Activated naive CD4-positive, alpha-beta T cell treated with anti-CD3 and anti-CD28 coated beads, Interleukin-2, amount 50 U/mL, for 24 hours (primary cell): Measurements from ENCODE around the gene C5orf22.
"Not testable (repeated sequence)": the region's sequence is repeated elsewhere in the genome, so short reads cannot be mapped to it uniquely, and the experiment has no call there.

ENCODE experiments used
- H3K27ac Mint-ChIP-seq: one replicate; pipeline ENCODE4 v1.8.0; 2021; ENCODE audit warnings: mild to moderate bottlenecking, mixed read lengths
- H3K27me3 Mint-ChIP-seq: one replicate; pipeline ENCODE4 v1.8.0; 2021; ENCODE audit warnings: mixed read lengths
- H3K36me3 Mint-ChIP-seq: one replicate; pipeline ENCODE4 v1.8.0; 2021; ENCODE audit warnings: mixed read lengths
- H3K4me1 Mint-ChIP-seq: one replicate; pipeline ENCODE4 v1.8.0; 2021; ENCODE audit warnings: mixed read lengths
- H3K4me3 Mint-ChIP-seq: one replicate; pipeline ENCODE4 v1.8.0; 2021; ENCODE audit warnings: mild to moderate bottlenecking, mixed read lengths
- H3K9me3 Mint-ChIP-seq: one replicate; pipeline ENCODE4 v1.8.0; 2021; ENCODE audit warnings: mixed read lengths

Gene C5orf22

DNA sequence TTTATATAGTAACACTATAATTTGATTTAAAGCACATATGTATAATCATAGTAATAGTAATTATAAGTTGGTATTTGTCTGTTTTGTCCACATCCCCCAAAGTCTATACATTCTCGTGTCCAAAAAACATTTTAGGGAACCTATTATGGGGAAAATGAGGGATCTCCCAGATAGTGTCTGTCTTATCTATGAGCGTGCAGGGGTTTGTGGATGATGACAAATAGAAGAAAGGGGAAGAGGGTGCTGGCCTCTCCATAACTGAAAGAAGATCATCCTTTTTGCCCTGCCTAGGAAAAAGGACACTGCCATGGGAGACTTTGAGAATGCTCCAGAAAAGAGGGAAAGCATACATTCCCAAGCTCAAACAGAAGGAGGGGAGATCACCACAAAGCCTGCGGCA is 45.3 kb downstream of the C5orf22 start:
- Mint-ChIP-seq H3K4me3 (no peak overlapping the region), H3K27me3 (peaks cover 8% of the 10 kb centered on the region), H3K36me3 (no peaks in the 10 kb centered on the region), H3K4me1 (no peaks in the 10 kb centered on the region), H3K9me3 (no peaks in the 10 kb centered on the region), H3K27ac (no peak overlapping the region)

DNA sequence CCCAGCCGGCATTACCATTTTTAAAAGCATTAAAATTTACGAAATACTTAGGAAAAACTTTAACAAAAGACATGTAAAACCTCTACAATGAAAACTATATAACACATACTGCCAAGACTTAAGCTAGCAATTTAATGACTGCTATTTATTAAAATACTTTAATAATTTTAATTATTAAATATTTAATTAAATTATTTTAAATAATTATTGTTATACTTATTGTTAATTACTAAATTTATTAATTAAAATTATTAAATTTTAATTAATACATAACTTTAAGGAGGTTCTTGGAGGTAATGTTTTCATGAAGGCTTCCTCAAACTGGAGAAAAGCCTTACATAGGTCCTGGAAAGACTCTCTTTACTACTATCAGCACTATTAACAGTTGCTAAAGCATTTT is 47.5 kb downstream of the C5orf22 start:
- Mint-ChIP-seq H3K27ac (no peak overlapping the region), H3K9me3 (no peaks in the 10 kb centered on the region), H3K4me3 (no peak overlapping the region), H3K27me3 (peaks cover 13% of the 10 kb centered on the region), H3K4me1 (no peaks in the 10 kb centered on the region), H3K36me3 (no peaks in the 10 kb centered on the region)

DNA sequence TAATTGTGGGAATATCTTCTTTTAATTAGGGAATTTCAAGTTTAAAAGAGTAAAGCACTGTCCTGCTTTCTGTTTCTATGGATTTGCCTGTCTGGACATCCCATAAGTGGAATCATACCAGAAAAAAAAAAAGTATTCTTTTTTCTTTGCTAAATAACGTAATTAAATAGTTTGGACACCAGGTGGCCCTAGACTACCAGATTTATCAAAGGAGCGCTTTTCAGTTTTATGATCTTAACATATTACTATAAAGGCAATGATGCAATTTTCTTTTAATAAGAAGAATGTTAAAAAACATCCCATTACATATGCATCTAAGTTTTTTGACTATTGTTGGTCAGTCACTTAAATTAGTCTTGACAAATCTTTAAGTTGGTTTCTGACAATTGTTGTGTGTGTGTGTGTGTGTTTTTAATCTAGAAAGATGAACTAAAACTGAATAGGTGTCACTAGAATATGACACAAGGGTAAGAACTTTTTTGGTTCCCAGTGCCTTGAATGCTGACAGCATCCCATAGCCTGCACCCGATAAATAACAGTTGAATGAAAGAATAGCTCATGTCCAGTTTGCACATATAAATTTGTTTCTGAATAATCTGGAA is 49.5 kb downstream of the C5orf22 start:
- no peak overlapping the region for H3K27ac Mint-ChIP-seq
- no peaks in the 10 kb centered on the region for H3K4me1 Mint-ChIP-seq
- H3K9me3 Mint-ChIP-seq = no peaks in the 10 kb centered on the region
- no peaks in the 10 kb centered on the region for H3K36me3 Mint-ChIP-seq
- peaks cover 16% of the 10 kb centered on the region for H3K27me3 Mint-ChIP-seq
- no peak overlapping the region for H3K4me3 Mint-ChIP-seq

DNA sequence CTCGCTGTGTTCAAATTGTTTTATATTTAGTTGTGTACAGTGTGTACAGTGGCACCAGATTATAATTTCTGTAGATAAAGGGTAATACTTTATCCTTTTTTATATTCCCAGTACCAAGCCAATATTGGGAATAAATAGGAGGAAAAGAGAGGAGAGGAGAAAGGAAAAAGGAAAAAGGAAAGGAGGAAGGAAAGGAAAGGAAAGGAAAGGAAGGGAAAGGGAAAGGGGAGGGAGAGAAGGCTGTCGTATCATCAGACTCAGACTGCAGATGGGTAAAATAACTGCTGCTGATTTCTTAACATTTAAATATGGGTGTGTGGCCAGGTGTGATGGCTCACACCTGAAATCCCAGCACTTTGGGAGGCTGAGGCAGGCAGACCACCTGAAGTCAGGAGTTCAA is 51.0 kb downstream of the C5orf22 start:
- no peaks in the 10 kb centered on the region for H3K4me1 Mint-ChIP-seq
- H3K36me3 Mint-ChIP-seq = no peaks in the 10 kb centered on the region
- peaks cover 14% of the 10 kb centered on the region for H3K27me3 Mint-ChIP-seq
- H3K9me3 Mint-ChIP-seq = no peaks in the 10 kb centered on the region
- H3K4me3 Mint-ChIP-seq = no peak overlapping the region
- no peak overlapping the region for H3K27ac Mint-ChIP-seq

DNA sequence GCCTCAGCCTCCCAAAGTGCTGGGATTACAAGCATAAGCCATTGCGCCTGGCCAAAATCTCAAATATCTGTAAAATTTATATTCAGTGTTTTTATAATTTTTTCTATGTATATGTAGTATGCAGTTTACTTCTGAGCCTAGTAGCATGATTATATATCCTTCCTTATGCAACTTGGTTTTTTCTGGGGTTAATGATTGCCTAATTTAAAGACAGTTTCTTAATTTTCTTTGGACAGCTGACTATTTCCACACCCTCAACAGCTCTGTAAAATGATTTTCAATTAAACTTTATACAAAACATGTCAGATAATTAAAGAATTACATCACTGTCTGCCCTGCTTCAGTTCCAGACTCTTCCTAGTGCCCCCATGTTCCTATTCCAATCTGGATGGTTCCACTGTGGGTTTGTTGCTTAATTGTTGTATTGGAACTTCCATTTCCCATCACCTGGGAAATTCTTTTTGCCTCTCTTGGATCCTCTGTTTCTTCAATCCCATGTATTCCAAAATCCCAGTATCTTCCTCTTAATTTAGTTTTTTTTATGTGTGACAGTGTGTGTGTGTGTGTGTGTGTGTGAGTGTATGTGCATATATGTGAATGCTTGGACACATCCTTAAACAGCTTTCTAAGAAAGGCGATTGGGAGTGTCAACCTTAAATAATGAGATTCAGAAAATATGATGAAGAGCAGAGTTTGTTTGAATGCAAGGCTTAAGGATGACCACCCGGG is 53.2 kb downstream of the C5orf22 start:
- no peaks in the 10 kb centered on the region for H3K36me3 Mint-ChIP-seq
- H3K4me1 Mint-ChIP-seq = no peaks in the 10 kb centered on the region
- peaks cover 12% of the 10 kb centered on the region for H3K27me3 Mint-ChIP-seq
- no peaks in the 10 kb centered on the region for H3K9me3 Mint-ChIP-seq
- H3K4me3 Mint-ChIP-seq = no peak overlapping the region
- H3K27ac Mint-ChIP-seq = no peak overlapping the region

DNA sequence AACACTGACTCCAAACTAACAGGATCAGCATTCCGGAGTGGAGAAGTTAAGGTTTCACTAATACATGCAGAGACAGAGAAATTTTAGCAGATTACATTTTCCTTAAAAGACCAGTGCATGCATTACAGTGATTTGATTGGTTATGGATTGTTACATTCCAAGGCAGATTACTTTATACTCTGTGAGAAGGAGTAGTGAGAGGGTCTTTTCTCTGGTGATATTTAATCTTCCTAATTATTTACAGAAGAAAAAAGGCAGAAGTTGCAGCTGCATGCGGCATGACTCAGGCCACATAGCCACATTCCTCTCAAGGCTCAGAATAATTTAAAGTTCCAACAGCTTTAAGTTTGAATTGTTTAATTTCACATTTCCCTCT is 53.8 kb downstream of the C5orf22 start:
- Mint-ChIP-seq H3K27me3 (peaks cover 12% of the 10 kb centered on the region), H3K4me3 (no peak overlapping the region), H3K36me3 (no peaks in the 10 kb centered on the region), H3K4me1 (no peaks in the 10 kb centered on the region), H3K27ac (no peak overlapping the region), H3K9me3 (no peaks in the 10 kb centered on the region)

DNA sequence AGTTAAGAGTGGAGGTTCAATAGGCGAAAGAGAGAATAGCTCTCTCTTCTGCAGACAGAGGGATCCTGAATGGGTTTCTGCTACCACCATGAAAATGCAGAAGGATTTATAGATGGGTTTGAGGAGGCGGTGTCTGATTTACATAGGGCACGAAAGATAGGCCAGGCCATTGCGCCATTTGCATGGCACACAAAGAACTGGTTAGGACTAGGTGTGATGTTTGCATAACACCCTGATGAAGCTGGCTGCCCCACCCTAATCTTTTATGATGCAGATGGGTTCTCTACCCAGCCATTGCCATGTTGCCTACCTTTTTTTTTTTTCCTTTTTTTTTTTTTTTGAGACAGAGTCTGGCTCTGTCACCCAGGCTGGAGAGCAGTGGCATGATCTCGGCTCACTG is 55.4 kb downstream of the C5orf22 start:
- Mint-ChIP-seq H3K9me3 (no peaks in the 10 kb centered on the region), H3K27ac (no peak overlapping the region), H3K4me1 (no peaks in the 10 kb centered on the region), H3K4me3 (no peak overlapping the region), H3K36me3 (no peaks in the 10 kb centered on the region), H3K27me3 (peaks cover 7% of the 10 kb centered on the region)

DNA sequence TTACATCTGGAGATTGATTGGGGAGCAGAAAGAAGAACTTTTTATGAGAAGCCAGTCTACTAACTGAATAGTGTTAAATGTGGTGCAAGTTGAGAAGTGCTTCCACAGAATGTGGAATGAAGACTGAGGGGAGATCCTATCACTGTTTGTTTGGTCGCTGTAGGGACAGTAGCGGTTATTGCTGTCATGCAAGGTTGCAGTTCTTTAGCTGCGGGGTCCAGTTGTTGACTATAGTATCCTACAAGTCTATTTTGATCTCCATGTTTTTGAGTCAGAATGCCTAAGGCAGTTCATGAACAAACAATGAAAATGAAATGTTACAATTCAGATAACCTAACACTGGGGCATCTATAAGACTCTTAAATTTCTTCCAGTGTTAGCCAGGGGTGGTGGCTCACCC is 61.6 kb downstream of the C5orf22 start:
- no peak overlapping the region for H3K27ac Mint-ChIP-seq

DNA sequence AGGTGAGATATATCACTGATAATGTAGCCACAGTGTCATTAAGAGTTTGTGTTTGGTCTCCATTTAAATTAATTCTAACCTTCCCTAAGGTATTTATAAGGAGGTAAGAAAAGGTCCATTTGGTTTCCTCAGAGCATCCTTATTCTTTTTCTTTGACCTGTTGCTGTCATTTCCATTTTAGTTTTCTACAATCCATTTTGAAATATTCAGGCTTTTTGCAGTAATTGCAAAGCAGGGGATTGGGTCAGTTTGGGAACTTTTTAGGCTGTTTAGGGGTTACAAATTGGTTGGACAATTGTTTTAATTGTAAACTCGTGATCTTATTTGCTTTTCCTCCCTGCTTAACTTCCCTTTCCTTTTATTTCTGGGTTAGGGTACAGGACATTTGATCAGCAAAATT is 64.3 kb downstream of the C5orf22 start:
- Mint-ChIP-seq H3K9me3 (no peaks in the 10 kb centered on the region), H3K4me1 (no peaks in the 10 kb centered on the region), H3K4me3 (no peak overlapping the region), H3K27me3 (peaks cover 8% of the 10 kb centered on the region), H3K36me3 (no peaks in the 10 kb centered on the region), H3K27ac (no peak overlapping the region)

More for the DNA sequence above, 61.6 kb downstream of the C5orf22 start:
- H3K9me3 Mint-ChIP-seq = no peaks in the 10 kb centered on the region
- no peak overlapping the region for H3K4me3 Mint-ChIP-seq
- peaks cover 7% of the 10 kb centered on the region for H3K27me3 Mint-ChIP-seq
- no peaks in the 10 kb centered on the region for H3K36me3 Mint-ChIP-seq
- no peaks in the 10 kb centered on the region for H3K4me1 Mint-ChIP-seq

DNA sequence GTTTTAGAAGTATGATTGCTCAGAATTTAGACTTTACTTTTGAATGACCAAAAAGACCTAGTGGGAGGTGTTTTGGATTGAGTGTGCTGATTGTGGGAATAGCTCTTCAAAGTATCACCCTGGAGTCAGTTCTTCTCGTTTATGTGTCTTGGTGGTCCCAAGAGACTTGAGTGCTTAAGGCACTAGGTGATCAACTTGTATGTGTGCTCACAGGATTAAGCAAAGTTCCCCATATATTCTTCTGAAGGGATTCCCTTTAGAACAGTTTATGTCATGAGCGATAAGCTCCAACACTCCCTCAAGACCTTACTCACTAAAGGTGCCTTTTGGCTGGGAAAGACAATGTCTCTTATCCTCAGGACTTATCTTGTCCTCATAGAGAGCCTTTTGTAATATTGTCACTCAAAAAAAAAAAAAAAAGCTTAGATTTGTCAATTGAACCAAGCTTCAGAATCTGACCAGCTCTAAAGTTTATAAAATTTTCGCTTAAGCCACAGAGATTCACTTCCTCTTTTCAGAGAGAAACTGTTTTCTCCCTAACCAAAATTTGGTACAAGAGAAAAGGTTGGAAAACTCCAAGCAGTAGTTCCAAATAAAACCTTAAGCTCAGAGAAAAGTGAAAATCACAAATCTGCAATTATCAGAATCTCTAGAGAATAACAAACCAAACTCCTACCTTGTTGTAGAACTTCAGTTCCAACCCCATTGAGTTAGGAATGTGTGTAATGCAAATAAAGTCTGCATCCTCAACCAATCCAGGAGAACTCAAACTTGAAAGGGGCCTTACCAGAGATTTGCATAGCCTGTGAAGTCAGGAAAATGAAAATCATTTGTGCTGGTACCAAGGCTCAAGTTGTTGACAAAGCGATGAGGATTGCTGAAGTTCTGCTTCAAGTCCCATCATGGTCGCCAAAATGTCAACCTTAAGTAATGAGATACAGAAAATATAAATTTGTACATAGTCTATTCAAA is 66.8 kb downstream of the C5orf22 start:
- Mint-ChIP-seq H3K36me3 (no peaks in the 10 kb centered on the region), H3K27ac (no peak overlapping the region), H3K9me3 (no peaks in the 10 kb centered on the region), H3K4me3 (no peak overlapping the region), H3K27me3 (peaks cover 7% of the 10 kb centered on the region), H3K4me1 (no peaks in the 10 kb centered on the region)

DNA sequence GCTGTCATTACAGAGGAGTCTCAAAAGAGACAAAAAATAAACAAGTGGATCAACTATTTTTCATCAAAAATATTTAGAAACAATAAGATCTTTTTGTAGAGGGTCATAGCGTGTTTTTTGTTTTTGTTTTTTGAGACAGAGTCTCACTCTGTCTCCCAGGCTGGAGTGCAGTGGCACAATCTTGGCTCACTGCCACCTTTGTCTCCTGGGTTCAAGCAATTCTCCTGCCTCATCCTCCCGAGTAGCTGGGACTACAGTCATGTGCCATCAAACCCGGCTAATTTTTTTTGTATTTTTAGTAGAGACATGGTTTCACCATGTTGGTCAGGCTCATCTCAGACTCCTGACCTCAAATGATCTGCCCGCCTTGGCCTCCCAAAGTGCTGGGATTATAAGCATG is 70.2 kb downstream of the C5orf22 start:
- not testable (repeated sequence) for H3K4me3 Mint-ChIP-seq, H3K27me3 Mint-ChIP-seq, H3K4me1 Mint-ChIP-seq, H3K27ac Mint-ChIP-seq, H3K9me3 Mint-ChIP-seq, H3K36me3 Mint-ChIP-seq

DNA sequence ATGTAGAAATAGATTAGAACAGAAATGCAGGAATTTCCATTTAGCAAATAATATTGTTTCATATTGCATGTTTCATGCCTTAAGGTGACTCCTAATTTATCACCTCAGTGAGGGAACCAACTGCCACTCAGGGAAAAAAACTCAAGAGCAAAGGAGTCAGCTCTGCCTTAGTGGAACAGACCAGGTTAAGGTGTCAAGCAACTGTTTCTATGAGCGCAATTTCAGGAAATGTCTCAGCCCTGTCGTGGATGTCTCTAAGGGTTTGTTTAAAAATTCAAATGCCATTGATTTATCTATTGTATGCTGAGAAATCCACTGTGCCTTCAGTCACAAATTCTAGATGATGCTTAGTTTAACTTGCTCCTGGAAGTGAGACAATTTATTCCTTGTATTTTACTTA is 72.1 kb downstream of the C5orf22 start:
- H3K9me3 Mint-ChIP-seq = no peaks in the 10 kb centered on the region
- peaks cover 4% of the 10 kb centered on the region for H3K27me3 Mint-ChIP-seq
- no peaks in the 10 kb centered on the region for H3K4me1 Mint-ChIP-seq
- no peaks in the 10 kb centered on the region for H3K36me3 Mint-ChIP-seq
- no peak overlapping the region for H3K27ac Mint-ChIP-seq
- no peak overlapping the region for H3K4me3 Mint-ChIP-seq

DNA sequence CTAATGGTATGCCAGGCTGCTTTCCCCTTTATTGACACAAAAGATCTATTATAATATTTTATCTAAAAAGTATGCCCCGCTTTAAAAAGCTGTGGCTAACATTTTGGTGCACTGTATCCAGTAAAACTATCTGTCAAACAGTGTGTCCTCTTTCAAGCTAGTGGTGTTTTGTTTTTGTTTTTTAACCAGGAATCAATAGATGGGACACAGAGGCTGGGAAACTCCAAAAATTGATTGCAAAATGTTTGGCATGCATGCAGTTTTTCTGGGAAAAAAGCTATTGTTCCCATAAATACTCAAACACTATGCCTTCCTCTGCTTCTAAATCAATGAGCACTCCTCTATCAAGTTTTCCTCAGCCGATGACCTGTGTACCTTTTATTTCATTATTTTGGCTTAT is 72.5 kb downstream of the C5orf22 start:
- H3K9me3 Mint-ChIP-seq = no peaks in the 10 kb centered on the region
- H3K4me3 Mint-ChIP-seq = no peak overlapping the region
- no peaks in the 10 kb centered on the region for H3K36me3 Mint-ChIP-seq
- H3K27ac Mint-ChIP-seq = no peak overlapping the region
- H3K4me1 Mint-ChIP-seq = no peaks in the 10 kb centered on the region
- H3K27me3 Mint-ChIP-seq = peaks cover 3% of the 10 kb centered on the region
